Stimulated activated CD8-positive, alpha-beta memory T cell treated with anti-CD3 and anti-CD28 coated beads, Interleukin-15, amount 100 ng/mL, for 24 hours (primary cell): ENCODE results near the gene NADK2.
"Not testable (repeated sequence)": the region's sequence is repeated elsewhere in the genome, so short reads cannot be mapped to it uniquely, and the experiment has no call there.

Experiments
- DNase-seq: peaks from one replicate; pipeline ENCODE4 v3.0.0-alpha.2; 2020; ENCODE audit warnings: low read depth

Gene NADK2, protein sequence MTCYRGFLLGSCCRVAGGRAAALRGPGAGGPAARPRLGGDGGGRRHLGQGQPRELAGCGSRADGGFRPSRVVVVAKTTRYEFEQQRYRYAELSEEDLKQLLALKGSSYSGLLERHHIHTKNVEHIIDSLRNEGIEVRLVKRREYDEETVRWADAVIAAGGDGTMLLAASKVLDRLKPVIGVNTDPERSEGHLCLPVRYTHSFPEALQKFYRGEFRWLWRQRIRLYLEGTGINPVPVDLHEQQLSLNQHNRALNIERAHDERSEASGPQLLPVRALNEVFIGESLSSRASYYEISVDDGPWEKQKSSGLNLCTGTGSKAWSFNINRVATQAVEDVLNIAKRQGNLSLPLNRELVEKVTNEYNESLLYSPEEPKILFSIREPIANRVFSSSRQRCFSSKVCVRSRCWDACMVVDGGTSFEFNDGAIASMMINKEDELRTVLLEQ

DNA sequence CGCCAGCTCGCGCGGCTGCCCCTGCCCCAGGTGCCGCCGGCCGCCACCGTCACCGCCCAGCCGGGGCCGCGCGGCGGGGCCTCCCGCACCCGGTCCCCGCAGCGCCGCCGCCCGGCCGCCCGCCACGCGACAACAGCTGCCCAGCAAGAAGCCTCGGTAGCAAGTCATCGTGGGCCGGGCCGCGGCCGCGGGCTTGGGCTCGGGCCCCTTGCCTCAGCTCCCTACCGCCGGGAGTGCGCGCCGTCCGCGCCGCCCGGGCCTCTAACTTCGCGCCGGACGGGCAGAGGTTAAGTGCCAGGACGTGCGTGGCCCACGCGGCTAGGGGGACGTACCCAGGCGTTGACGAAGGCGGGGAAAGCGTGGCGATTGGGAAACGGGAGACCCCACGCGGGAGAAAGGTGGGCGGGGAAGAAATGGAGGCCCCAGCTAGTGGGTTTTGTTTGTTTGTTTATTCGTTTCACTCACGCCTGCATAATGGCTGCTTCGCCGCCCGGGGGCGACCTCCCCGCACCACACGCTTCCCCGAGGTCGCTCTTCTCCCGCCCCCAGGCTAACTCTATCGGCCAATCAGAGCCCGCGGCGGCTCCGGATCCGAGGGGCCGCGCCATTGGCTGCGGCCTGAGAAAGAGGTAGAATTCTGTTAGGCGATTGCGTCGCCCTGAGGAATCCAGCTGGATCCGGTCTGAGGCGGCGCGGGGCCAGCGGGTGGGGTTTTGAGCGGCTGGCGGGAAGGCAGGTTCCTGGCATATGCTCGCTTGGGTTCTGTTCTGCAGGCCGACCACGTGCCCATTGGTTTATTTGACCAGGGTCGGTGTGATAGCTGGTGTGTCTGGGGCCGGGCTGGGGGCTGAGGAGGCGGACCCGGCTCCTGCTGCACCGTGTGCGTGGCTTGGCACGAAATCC, at the start of gene NADK2:
TSS of gene NADK2 (minus strand) at position 295 of the 903 bp plus-strand sequence. CDS start at position 168, 127 bp downstream.
- peak; percentile 75 for DNase-seq

DNA sequence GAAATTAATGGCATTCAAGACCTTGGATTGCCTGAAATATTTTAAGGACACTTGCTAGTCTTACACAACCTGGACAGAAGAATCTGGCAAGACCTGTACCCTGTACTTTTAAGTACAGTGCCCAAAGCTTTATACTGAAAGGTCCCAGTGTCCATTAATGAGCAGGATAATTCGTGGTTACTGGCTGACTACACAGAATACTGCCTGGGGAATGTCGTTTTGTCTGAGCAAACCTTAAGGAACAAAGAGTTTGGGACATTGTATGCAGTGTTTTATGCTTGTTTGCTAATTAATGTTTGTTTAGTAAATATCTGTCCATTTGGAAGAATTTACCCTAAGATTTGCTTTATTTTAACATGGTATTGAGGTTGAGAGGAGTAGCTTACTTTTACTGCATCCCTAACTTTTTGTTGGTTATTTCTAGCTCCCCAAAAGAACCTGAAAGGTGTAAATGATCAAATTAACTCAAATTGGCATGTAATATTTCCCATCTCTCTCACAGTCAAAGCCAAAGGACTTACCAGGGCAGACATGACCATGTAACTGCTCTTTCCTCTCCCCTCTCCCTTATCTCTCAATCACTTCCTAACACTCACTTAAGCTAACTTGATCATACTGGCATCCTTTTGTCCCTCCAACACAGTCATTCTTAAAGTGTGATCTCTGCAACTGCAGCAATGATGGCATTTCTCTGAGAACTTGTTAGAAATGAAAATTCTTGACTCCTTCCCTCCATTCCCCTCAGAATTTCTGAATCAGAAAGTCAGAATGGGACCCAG, 44.3 kb upstream of the NADK2 start:
- DNase-seq, result no peak

DNA sequence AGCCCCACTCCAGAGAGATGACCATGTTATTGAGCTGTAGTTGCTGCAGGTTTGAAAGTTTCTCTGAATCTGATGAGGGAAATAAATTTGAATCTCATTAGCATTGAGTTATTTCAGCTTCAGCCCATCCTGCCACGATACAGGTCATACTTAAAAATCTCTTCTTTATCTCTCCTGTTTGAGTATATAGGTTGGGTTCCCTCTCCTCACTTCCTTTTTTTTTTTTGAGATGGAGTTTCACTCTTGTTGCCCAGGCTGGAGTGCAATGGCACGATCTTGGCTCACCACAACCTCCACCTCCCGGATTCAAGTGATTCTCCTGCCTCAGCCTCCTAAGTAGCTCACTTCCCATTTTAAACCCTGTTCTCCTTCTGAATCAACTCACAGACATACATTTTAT, 42.0 kb upstream of the NADK2 start:
- DNase-seq, result not testable (repeated sequence)

DNA sequence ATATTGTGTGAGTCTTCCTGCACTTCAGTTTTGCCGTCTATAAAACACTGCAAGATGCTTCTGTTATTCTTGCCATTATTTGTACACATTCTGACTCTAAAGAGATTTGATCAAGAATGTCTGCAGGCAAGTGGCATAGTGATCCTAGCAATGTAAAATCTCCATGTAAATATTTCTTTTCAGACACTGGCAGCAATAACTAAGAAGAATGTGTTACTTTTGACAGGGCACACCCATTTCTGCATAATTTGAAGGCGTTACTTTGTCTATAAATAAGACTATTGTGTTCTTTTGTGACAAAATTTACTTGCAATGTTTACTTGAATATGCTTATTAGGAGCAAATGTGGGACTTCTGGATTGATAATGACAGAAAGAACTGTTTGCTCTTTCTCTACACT, 39.9 kb upstream of the NADK2 start:
- DNase-seq, result no peak

DNA sequence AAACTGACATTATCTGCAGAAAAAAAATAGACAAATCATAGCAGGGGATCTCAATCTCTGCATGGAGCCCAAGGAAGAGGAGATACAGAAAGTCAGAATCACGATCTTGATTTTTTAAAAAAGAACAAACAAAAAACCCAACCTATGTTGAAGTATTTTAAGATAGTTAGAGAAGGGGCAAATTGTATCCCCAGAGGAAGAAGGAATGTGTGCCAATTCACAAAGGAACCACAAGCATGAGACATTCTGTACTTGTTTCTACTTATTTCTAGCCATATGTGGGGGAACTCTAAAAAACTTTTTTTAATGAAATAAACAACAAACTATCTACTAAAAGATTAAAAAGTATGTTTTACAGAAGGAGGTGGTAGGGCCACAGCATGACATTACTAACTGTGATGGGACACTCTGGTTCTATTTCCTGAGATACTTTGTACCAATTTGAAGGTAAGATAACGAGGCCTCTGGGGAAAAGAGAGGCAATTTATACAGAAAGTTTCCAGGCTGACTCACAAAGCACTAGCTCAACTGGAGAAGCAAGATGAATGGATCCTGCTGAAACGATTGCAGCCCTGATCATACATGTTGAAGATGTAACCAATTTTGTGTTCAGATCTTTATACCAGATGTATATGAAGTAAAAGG, 37.5 kb upstream of the NADK2 start:
- no peak for DNase-seq

DNA sequence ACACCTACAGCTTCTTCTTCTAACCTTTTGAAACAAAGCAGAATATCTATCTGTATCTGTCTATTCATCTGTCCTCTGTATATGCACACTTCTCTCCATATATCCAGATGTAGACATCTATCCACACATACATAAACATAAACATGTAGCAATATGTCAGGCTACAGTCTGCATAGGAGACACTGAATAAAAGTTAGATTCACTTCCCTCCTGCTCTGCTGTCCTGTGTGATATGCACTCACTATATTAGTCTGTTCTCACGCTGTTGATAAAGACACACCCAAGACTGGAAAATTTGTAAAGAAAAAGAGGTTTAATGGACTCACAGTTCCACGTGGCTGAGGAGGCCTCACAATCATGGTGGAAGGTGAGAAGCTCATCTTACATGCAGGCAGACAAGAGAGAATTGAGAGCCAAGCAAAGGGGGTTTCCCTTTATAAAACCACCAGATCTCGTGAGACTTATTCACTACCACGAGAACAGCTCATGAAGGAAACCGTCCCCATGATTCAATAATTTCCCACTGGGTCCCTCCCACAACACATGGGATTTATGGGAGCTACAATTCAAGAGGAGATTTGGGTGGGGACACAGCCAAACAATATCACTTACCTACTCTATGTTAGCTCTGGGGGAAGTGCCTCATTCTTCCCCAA, 35.9 kb upstream of the NADK2 start:
- DNase-seq, result no peak

DNA sequence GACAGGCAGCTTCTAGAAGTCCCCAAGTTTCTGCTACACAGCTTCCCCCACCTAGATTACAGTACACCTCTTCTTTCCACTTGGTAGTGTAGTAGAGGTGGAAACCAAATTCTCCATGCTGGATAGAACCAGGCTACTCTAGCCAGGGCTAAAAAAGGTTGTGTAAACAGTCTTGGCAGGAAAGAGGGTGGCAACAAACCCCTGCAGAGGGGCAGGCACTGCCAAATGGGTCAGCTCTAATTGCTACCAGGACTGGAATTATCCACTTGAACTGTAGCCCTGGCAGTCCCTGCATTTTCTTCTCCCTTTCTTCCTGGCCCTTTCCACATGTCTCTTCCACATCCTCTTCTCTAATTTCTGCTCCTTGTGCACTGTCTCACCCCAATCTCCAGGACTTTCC, 35.1 kb upstream of the NADK2 start:
- DNase-seq, result no peak

DNA sequence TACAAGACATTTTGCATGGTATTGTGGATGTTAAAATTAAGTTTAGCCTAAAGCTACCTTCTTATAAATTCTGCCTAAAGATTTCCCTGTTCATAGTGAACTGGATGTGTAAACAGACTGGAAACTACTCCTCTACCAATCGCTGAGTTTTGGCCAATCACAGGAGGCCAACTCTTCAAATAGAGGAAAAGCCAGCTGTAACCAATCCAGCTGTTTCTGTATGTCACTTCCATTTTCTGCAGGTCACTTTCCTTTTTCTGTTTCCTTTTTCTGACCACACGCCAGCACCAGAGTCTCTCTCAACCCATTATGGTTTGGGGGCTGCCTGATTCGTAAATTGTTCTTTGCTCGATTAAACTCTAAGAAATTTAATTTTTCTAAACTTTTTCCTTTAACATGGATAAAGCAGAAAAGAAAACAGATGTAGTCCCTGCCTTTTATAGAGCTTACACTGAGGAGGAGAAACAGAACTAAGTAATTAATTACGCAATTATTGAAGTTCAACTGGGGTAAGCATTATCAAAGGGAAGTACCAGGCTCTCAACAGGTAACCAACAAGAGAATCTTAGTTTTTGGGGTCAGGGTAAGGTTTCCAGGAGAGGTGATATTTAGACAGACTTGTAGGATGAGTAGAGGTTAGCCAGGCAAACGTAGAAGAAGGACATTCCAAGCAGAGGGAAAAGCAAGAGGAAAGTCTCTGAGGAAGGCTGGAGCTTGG, 32.2 kb upstream of the NADK2 start:
- DNase-seq, result no peak

DNA sequence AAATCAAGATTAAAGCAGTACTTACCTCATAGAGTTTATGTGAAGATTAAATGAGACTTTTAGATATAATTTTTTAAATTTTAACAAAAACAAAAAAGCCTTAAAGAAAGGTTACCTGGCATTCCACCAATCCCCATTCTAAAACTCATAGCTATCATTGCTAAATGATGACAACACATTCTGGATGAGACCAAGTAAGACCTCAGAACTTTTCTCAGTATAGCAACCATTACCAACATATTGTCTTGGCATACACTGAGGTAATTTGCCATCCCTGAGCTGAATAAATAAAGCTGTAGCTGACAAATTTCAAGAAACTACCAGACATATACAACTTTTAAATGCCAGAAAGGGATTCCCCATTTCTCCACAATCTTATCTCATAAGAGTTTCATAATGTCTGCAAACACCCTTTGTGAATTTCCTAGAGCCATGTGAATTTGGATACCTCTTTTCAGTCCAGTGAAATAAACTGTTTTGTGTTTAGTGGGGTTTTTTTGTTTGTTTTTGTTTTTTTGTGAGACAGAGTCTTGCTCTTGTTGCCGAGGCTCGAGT, 30.5 kb upstream of the NADK2 start:
- DNase-seq, result no peak

DNA sequence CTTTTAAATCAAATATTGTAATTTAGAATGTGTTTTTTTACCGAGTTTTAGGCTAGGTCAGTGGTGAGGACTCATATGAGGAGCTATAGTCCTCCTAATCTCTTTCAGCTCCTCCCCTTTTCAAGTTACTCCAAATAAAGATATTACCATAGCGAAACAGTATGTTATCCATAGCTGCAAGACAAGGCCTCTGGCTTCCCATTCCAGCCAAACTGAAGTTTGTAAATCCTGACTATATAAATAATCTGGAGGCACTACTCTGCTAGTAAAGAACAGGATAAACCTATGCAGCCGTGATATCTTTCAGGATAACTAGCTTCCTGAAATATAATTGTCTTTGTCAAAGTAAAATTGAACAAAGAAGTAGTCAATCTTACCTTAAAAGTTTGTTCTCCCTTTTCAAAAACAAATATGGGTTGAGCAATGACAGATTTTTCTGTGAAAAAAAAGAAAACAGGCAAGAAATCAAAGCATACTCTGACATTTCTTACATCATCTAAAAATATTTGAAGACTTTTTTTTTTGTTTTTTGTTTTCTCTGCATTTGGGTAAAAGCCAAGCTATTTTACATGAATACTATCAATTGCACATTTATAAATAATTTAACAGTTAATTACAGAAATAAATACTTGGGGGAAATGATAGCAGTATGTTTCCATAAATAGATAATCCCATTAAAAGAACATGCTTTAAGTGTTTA, 29.3 kb upstream of the NADK2 start:
- no peak for DNase-seq

DNA sequence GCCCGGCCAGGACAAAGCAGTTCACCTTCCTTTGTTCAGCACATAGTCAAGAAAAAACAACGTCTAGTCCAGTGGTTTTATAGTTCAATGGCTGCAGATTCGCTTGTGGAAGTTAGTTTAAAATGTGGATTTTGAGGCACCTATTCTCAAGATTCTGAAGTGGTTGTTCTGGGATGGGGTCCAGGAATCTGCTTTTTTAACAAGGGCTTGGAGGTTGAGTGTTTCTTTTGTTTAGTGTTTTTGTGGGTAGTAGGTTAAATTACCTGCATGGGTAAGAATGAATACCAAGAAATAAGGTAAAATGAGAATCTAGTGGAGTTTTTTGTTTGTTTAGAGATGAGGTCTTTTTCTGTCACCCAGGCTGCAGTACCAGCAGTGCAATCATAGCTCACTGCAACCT, 28.4 kb upstream of the NADK2 start:
- no peak for DNase-seq

DNA sequence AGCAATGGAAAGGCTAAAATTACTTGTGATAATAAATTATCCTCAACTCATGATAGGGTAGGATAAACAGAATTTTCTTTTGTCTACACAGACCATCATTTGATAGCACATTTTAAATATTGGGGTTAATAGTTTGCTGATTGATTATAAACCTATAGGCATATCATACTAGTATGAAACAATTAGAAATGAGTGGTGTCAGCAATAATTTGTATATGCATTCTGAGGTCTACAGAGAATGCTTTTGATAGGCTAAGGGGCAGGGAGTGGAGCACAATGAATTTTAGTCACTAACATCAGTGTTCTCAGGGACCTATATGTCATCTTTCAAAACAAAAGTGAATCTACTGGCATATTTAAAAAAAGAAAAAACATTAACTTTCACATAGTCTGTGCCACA, 27.8 kb upstream of the NADK2 start:
- DNase-seq, result no peak

DNA sequence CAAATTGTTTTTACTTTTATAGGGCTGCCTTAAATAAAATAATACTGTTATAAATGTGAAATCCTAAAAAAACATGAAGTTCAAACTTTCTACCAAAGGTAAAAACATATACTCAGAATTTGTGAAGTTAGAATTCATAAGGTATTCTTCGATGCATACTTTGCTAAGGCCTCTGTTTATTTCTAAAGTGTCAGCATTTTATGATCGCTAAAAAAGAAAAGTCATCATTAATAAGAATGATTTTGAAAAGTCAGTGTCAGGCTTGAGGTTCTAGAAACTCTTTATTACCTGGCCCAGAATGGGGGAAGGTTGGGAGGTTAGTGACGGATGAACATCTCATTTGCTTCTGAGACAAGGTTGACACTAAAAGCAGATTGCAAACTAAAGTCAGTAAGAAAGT, 26.2 kb upstream of the NADK2 start:
- no peak for DNase-seq

DNA sequence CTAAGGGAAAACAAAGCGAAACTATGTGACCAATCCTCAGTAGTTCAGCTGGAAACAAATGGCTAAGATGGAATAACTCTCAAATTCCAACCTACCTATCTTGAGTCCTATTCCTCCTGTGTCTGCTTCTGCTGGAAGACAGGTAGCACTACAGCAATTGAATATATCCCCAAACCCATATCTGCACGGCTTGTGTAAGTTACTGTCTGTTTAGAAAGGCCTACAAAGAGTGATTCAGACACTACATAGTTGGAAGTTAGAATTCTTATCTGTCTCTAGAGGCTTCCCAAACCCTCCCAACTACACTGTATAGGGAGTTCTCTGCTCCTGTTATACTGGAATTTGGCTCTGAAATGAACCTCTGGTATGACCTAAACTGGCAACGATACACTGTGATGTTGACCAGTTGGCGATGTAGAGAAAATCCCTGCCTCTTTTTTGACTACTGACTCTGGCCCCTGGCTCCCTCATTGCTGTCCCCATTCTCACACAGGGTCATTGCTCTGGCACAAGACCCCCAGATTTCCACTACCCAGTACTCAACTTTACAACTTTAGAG, 22.6 kb upstream of the NADK2 start:
- no peak for DNase-seq

DNA sequence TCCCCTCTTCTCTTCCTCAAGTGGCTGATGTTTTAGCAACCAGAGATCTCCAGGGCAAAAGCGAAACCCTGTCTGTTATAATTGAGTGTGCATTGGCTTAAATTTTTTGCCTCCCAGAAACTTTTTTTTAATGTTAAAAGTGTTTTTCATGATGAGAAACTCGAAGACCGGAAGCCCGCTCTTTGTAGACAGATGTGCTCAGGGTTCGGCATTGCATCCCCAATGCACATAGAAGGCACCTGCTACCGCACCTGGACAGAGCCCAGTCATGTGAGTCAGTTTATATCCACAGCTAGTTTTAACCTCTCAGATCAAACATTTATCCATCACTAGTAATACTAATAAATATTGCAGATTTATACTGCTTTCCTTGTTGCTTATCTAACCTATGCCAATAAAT, 19.5 kb upstream of the NADK2 start:
- DNase-seq, result no peak

DNA sequence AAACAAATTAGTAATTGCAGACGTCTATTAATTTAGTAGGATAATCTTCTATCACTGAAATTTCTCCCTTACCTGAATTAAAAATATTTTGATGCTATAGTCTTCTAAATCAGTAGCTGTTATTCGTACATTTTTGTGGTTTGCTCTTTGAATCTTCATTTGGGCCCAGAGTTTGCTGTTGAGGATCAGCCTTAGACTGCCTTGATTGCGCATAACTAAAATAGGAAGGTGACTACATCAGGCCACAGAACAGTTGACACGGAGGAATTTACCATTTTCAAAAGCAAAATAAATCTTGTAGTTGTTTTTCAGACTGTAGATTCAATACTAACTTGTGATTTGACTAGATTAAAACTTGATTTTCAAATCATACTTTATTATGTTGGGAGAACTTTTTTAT, 11.8 kb upstream of the NADK2 start:
- DNase-seq, result no peak

DNA sequence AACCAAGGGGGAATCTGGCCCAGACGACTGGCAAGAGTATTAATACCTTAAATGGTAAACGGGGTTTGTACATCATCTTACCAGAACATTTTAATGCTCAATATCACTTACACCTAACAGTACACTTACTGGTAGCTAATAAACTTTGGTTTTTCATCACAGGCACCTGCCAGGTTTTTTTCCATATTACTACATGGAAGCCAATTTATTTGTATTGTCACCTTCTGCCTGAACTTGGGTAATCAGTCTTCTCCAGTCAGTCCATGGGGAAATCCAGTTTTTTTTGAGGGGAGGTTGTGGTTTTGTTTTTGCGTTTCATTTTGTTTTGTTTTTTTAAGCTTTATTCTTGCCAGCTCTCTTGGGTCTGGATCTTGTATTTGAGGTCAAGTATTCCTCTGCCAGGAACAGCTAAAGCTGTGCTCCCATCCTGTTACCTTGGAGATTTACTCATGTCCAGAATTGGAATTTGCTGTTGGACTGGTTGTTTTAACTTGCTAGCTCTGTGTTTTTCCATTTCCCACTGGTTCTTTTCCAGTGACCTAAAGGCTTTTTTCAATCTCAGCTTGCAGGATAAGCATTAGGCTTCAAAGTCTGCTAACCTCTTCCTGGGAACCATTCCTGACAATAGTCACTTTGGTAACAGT, 11.1 kb upstream of the NADK2 start:
- no peak for DNase-seq

DNA sequence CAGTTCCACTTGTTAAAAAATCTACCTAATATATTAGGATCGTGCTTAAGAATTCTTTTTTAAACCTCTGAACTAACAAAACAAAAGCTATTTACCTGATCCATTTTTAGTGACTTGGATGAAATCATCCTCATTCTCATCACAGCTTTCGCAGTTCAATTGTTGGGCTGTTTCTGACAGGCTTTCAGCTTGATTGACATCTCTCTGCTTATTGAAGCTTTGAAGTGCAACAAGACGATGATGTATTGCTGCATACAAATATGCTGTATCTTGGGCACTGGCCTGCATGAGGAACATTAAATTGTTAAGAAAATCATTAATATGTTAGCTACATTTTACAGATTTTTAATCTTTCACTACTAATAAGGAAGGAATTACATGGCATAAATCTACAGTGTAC, 9.5 kb upstream of the NADK2 start:
- DNase-seq, result no peak

DNA sequence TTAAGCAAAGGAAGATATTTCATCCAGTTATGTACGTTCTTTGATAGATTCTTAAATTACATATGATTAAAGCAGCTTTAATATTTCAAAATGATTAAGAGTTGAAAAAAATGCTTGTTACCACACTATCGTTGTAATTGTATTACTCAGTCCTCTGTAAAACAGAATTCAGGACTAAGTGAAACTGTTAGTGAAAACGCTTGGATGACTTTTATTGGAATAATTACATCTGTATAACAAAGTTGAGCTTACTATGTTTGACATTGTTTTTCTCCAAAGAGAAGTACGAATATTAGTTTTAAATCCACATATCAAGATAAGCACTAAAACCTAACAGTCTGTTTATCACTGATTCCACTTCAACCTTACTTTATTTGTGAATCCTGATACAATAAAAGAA, 8.7 kb upstream of the NADK2 start:
- no peak for DNase-seq
